Measurements from ENCODE around the gene OAT. TPM values are rescaled to one million over a fixed set of nuclear protein-coding genes. Genes with fewer than 3 reads are reported as not detected.

The OAT gene
- total and polyA plus RNA-seq, 10 of the 15 experiments (the other 5 are each of a cell fraction or from before 2014, with no cell fraction given), result 1.2 to 9.8 (median 1.6) TPM

DNA sequence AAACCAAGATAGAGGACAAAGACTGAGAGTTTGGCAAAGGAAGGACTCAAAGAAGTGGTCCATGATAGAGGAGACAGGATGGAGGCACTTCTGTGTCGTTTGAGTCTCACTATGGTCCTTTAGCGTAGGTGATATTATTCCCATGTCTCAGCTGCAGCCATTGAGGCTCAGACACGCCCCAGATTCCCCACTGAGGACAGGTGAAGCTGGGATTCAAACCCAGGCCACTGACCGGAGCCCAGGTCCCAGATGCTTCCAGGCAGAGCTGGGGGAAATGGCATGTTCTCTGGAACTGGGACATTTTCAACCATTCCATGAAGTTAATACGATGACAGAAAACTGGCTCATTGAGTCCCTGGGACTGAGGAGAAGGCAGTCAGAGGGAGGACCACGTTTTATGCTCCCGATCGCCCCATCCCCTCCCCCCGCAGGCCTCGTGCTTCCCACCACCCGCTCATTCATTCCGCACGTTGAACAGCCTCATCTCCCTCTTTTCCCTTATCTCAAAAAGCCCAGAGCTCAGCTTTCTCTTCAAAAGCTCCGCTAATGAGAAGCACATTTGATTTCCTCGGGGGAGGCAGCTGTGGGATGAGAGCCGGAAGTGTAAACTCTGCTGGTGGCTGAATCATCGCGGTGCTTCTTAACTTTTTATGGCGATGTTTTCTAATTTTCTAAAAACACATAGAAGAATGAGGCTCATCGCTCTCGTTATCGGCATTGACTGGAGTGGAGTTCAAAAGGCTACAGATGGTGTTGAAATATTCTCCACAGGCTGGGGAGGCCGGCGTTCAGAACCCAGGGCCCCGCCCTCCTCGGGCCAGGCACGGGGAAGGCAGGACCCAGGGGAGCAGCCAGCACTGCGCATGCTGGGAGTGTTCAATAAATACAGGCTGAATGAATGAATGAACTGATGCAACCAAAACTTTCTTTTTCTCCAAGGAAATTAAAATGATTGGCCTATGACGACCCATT, 64.0 kb downstream of the OAT start:
- Histone ChIP-seq H3K27ac (ENCODE audit: control insufficient read depth, insufficient read depth) (no peak overlapping the region), H3K79me2 (ENCODE audit: control insufficient read depth, insufficient read depth, low read length) (no peaks in the 10 kb centered on the region), H4K20me1 (ENCODE audit: control insufficient read depth, insufficient read depth) (no peaks in the 10 kb centered on the region), H3K36me3 (ENCODE audit: control insufficient read depth in 2 of 2, insufficient read depth in 2 of 2, low read length in 1 of 2) (no peaks in the 10 kb centered on the region), H3K9ac (ENCODE audit: control insufficient read depth, insufficient read depth, low read length) (peak overlapping the region; percentile 46; the same call in 1 of the 2 replicates), H3K4me1 (ENCODE audit: control insufficient read depth, insufficient read depth, low read length) (no peaks in the 10 kb centered on the region), H3K4me2 (ENCODE audit: control insufficient read depth, insufficient read depth) (peak overlapping the region; percentile 82), H2AFZ (ENCODE audit: control insufficient read depth, low read depth, low read length) (peak overlapping the region; percentile 84), H3K9me3 (replicated peaks; ENCODE audit: control insufficient read depth, insufficient read depth, low read length) (no peaks in the 10 kb centered on the region; the same call in 2 of the 3 replicates), H3K4me3 (peak overlapping the region; percentile 50), H3K27me3 (replicated peaks in 1 of 2; ENCODE audit: control insufficient read depth in 2 of 2, insufficient read depth in 2 of 2, low read length in 1 of 2) (no peaks in the 10 kb centered on the region)
- RAD21 ChIA-PET (ENCODE audit: unreplicated experiment), result no interaction called here
- peak; percentile 85 for FAIRE-seq
- DNase-seq (ENCODE audit: low read depth, low spot score), result no peak
- in situ Hi-C loops (cut with MboI), result no loop called here
- WGBS (ENCODE audit: insufficient coverage, insufficient replicate concordance, low lambda C conversion rate, missing lambda C conversion rate), result 23% methylated on average over 29 of the region's 29 CpGs
- POLR2A ChIA-PET, result no interaction called here
- SMC1A ChIA-PET (ENCODE audit: uncharacterized antibody, unreplicated experiment), result no interaction called here
- BruUV-seq (replicated peaks), result no TSS peak
- ATAC-seq, result peak; percentile 65
- no peak for TF ChIP-seq MTA2 (IDR thresholded peaks at IDR 0.05; ENCODE audit: low read depth)
- no peak for TF ChIP-seq NR2C1 (IDR thresholded peaks at IDR 0.05)
- TF ChIP-seq, protein P1, sequence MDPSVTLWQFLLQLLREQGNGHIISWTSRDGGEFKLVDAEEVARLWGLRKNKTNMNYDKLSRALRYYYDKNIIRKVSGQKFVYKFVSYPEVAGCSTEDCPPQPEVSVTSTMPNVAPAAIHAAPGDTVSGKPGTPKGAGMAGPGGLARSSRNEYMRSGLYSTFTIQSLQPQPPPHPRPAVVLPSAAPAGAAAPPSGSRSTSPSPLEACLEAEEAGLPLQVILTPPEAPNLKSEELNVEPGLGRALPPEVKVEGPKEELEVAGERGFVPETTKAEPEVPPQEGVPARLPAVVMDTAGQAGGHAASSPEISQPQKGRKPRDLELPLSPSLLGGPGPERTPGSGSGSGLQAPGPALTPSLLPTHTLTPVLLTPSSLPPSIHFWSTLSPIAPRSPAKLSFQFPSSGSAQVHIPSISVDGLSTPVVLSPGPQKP (IDR thresholded peaks at IDR 0.05; ENCODE audit: low read depth, low read length), result 0 out of 2 replicates have a peak, but pooled peaks have one; percentile 36
- TF ChIP-seq IKZF1 (conservative IDR thresholded peaks at IDR 0.05), result no peak
- TF ChIP-seq, protein P2, sequence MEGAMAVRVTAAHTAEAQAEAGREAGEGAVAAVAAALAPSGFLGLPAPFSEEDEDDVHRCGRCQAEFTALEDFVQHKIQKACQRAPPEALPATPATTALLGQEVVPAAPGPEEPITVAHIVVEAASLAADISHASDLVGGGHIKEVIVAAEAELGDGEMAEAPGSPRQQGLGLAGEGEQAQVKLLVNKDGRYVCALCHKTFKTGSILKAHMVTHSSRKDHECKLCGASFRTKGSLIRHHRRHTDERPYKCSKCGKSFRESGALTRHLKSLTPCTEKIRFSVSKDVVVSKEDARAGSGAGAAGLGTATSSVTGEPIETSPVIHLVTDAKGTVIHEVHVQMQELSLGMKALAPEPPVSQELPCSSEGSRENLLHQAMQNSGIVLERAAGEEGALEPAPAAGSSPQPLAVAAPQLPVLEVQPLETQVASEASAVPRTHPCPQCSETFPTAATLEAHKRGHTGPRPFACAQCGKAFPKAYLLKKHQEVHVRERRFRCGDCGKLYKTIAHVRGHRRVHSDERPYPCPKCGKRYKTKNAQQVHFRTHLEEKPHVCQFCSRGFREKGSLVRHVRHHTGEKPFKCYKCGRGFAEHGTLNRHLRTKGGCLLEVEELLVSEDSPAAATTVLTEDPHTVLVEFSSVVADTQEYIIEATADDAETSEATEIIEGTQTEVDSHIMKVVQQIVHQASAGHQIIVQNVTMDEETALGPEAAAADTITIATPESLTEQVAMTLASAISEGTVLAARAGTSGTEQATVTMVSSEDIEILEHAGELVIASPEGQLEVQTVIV (IDR thresholded peaks at IDR 0.05; ENCODE audit: borderline replicate concordance, partially characterized antibody), result no peak
- TF ChIP-seq BHLHE40 (IDR thresholded peaks at IDR 0.05; ENCODE audit: borderline replicate concordance in 1 of 2, low read depth in 2 of 2, low read length in 1 of 2), result 0 out of 4 replicates have a peak, but pooled peaks of 1 of the 2 experiments have one; percentile 7
- TF ChIP-seq, protein P3, sequence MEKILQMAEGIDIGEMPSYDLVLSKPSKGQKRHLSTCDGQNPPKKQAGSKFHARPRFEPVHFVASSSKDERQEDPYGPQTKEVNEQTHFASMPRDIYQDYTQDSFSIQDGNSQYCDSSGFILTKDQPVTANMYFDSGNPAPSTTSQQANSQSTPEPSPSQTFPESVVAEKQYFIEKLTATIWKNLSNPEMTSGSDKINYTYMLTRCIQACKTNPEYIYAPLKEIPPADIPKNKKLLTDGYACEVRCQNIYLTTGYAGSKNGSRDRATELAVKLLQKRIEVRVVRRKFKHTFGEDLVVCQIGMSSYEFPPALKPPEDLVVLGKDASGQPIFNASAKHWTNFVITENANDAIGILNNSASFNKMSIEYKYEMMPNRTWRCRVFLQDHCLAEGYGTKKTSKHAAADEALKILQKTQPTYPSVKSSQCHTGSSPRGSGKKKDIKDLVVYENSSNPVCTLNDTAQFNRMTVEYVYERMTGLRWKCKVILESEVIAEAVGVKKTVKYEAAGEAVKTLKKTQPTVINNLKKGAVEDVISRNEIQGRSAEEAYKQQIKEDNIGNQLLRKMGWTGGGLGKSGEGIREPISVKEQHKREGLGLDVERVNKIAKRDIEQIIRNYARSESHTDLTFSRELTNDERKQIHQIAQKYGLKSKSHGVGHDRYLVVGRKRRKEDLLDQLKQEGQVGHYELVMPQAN (conservative IDR thresholded peaks at IDR 0.05), result no peak
- peak; percentile 88 for TF ChIP-seq ZNF24 (IDR thresholded peaks at IDR 0.05)
- CTCF ChIA-PET, result no interaction called here
- intact Hi-C loops (cut with micrococcal nuclease; ENCODE audit: unreplicated experiment), result no loop called here

Measured in GM12878 (cell line).